ENCODE results near the gene EPHA1.

- TF ChIP-seq FOXP2 (optimal IDR thresholded peaks at IDR 0.05; ENCODE audit: control extremely low read depth, extremely low read length, insufficient read depth), result no peak
- no peak for TF ChIP-seq EZH2 (IDR thresholded peaks at IDR 0.05)
Observed at GRCh38 chr7:143389316-143390103, 19.1 kb downstream of the EPHA1 start.
